GM12878 (cell line): ENCODE data around the gene EIF5. TPM values are rescaled to one million over a fixed set of nuclear protein-coding genes. Genes with fewer than 3 reads are reported as not detected.
A peak's percentile ranks its signal among the peaks of the same experiment; 100 is the strongest.

ENCODE experiments used
- ATAC-seq: fragments of 200-7000 bp; cut with Tn5 transposase; 3 replicates; pipeline ENCODE4 v1.9.1; 2020; ENCODE audit warnings: mild to moderate bottlenecking, moderate library complexity
- BruUV-seq: library from RNA; stranded (reverse); fragments of 400-500 nt; replicated peaks from 2 replicates; lab custom pipeline; 2021; lab: Mats Ljungman, UMichigan
- CTCF ChIA-PET: fragments of 300-600 bp; sonication (Branson Sonifier 250); formaldehyde crosslinking; extraction: SDS; loops from one replicate; lab custom pipeline; 2021; ENCODE audit warnings: inconsistent platforms; lab: Yijun Ruan, JAX
- POLR2A ChIA-PET: fragments of 350-600 bp; formaldehyde crosslinking; extraction: SDS; loops from one replicate; lab custom pipeline; 2021; ENCODE audit warnings: inconsistent platforms; lab: Charles Lee
- RAD21 ChIA-PET: fragments of 300-600 bp; sonication (Branson Sonifier 250); formaldehyde crosslinking; loops from one replicate; lab custom pipeline; 2023; ENCODE audit warnings: antibody characterized with exemption; ENCODE audit not compliant: unreplicated experiment; lab: Charles Lee
- SMC1A ChIA-PET: fragments of 300-600 bp; sonication (Branson Sonifier 250); formaldehyde crosslinking; loops from one replicate; lab custom pipeline; 2023; ENCODE audit not compliant: unreplicated experiment, uncharacterized antibody; lab: Charles Lee
- DNase-seq: peaks from one replicate; pipeline ENCODE4 v3.0.0-alpha.2; 2011; ENCODE audit warnings: low read depth, low spot score
- FAIRE-seq: peaks from 3 replicates; lab custom pipeline; 2011; peaks lifted over from hg19 to GRCh38; lab: Jason Lieb, UNC
- H2AFZ ChIP-seq: 2 replicates; pipeline ENCODE4 v1.6.0; 2011; ENCODE audit warnings: low read depth, low read length, control low read depth; ENCODE audit not compliant: control insufficient read depth
- H3K27ac ChIP-seq: 2 replicates; pipeline ENCODE4 v1.5.1; 2011; ENCODE audit warnings: control low read depth; ENCODE audit not compliant: control insufficient read depth, insufficient read depth
- H3K27me3 ChIP-seq, 2 experiments: replicated peaks in 1 of 2; 2 replicates each; pipeline versions ENCODE4 v1.6.0 to v1.6.1; 2011; ENCODE audit warnings: low read length in 1 of 2; ENCODE audit not compliant: control insufficient read depth in 2 of 2, insufficient read depth in 2 of 2
- H3K36me3 ChIP-seq, 2 experiments: 2 replicates each; pipeline ENCODE4 v1.5.1; 2011; ENCODE audit warnings: low read length in 1 of 2; ENCODE audit not compliant: control insufficient read depth in 2 of 2, insufficient read depth in 2 of 2
- H3K4me1 ChIP-seq: 2 replicates; pipeline ENCODE4 v1.6.1; 2011; ENCODE audit warnings: mild to moderate bottlenecking, low read length, moderate library complexity, mixed read lengths; ENCODE audit not compliant: control insufficient read depth, insufficient read depth
- H3K4me2 ChIP-seq: 2 replicates; pipeline ENCODE4 v1.6.0; 2011; ENCODE audit warnings: control low read depth; ENCODE audit not compliant: control insufficient read depth, insufficient read depth
- H3K4me3 ChIP-seq: fragments of 200-600 bp; sonication (generic); 2 replicates; pipeline ENCODE4 v1.5.1; 2016
- H3K79me2 ChIP-seq: 2 replicates; pipeline ENCODE4 v1.6.0; 2011; ENCODE audit warnings: low read length; ENCODE audit not compliant: control insufficient read depth, insufficient read depth
- H3K9ac ChIP-seq: 2 replicates; pipeline ENCODE4 v1.8.0; 2011; ENCODE audit warnings: low read length, control low read depth, mixed read lengths; ENCODE audit not compliant: control insufficient read depth, insufficient read depth
- H3K9me3 ChIP-seq: replicated peaks from 3 replicates; pipeline ENCODE4 v1.5.1; 2011; ENCODE audit warnings: mild to moderate bottlenecking, low read length; ENCODE audit not compliant: control insufficient read depth, insufficient read depth
- H4K20me1 ChIP-seq: 2 replicates; pipeline ENCODE4 v1.6.0; 2011; ENCODE audit not compliant: control insufficient read depth, insufficient read depth
- ASH2L ChIP-seq: fragments of 300-600, 200-600 bp; sonication (generic); IDR thresholded peaks from 2 replicates; pipeline ENCODE4 v1.6.1; 2017; ENCODE audit warnings: low read depth, mild to moderate bottlenecking, borderline replicate concordance
- FOS ChIP-seq: IDR thresholded peaks from 3 replicates; pipeline ENCODE4 v1.6.1; 2011; ENCODE audit warnings: borderline replicate concordance; ENCODE audit not compliant: insufficient read length; ENCODE audit errors: extremely low read depth
- HDAC2 ChIP-seq: fragments of 200-600 bp; sonication (generic); IDR thresholded peaks from 2 replicates; pipeline ENCODE4 v1.6.1; 2017
- HDGF ChIP-seq: fragments of 450-650 bp; IDR thresholded peaks from 2 replicates; pipeline ENCODE4 v1.6.1; 2016; ENCODE audit warnings: antibody characterized with exemption
- IKZF1 ChIP-seq: fragments of 450-650 bp; conservative IDR thresholded peaks from 2 replicates; pipeline ENCODE4 v1.6.1; 2017; ENCODE audit warnings: antibody characterized with exemption, mild to moderate bottlenecking
- MXI1 ChIP-seq: fragments of 150-350 bp; IDR thresholded peaks from 2 replicates; pipeline ENCODE4 v1.6.1; 2011; ENCODE audit warnings: low read depth, mild to moderate bottlenecking, inconsistent platforms, low read length, improper control_type of control experiment
- RFX5 ChIP-seq: IDR thresholded peaks from 2 replicates; pipeline ENCODE4 v1.6.1; 2011; ENCODE audit warnings: low read depth, low read length, improper control_type of control experiment
- ZNF274 ChIP-seq: IDR thresholded peaks from one replicate; pipeline ENCODE4 v1.8.0; 2011; ENCODE audit not compliant: insufficient read length, insufficient read depth
- ZNF384 ChIP-seq: IDR thresholded peaks from 2 replicates; pipeline ENCODE4 v1.6.1; 2012; ENCODE audit warnings: low read depth, mild to moderate bottlenecking, low read length, improper control_type of control experiment, borderline replicate concordance
- ZZZ3 ChIP-seq: IDR thresholded peaks from 2 replicates; pipeline ENCODE4 v1.6.1; 2011; ENCODE audit warnings: low read depth; ENCODE audit not compliant: control insufficient read depth, insufficient read length
- WGBS: methylation state at CpG from one replicate; pipeline ENCODE4 v1.1.6; 2016; ENCODE audit warnings: low lambda C conversion rate; ENCODE audit not compliant: insufficient replicate concordance, insufficient coverage; ENCODE audit errors: missing lambda C conversion rate; 5-methylcytosine and 5-hydroxymethylcytosine counted together
- in situ Hi-C: fragments of 300-500 bp; cut with MboI; formaldehyde crosslinking; loops from 9 replicates; pipeline ENCODE4 v1.14.3; 2018; ENCODE audit warnings: mixed read lengths
- intact Hi-C: fragments of 100-400 bp; cut with micrococcal nuclease; formaldehyde crosslinking; loops from one replicate; pipeline ENCODE4 v1.14.2; 2022; ENCODE audit not compliant: unreplicated experiment
- polyA plus RNA-seq, 11 experiments: library from polyadenylated mRNA; depleted of rRNA in 4 of 11; unstranded in 6 of 11; stranded (reverse) in 5 of 11; fragments of >200 nt; fragmentation: Nextera tagmentation in 4 of 11; fragmentation: Illumina TruSeq in 1 of 11; extraction: Ambion mirVana in 4 of 11; extraction: Trizol in 1 of 11; gene quantifications; 1 replicate in 1 of 11; 2 replicates in 10 of 11; pipeline versions ENCODE4 v1.2.1 to v1.2.3, GENCODE V29; 2011 to 2016; ENCODE audit warnings: inconsistent platforms in 2 of 11, missing spikeins in 2 of 11, low read depth in 1 of 11
- total RNA-seq, 4 experiments: library from RNA; depleted of rRNA in 3 of 4; stranded (reverse); fragments of >200 nt in 3 of 4; fragmentation: Illumina TruSeq in 1 of 4; extraction: Trizol in 1 of 4; gene quantifications; 2 replicates each; pipeline versions ENCODE4 v1.2.1 to v1.2.3, GENCODE V29; 2013 to 2021
- TF ChIP-seq, protein P1 (sequence below): IDR thresholded peaks from 2 replicates; pipeline ENCODE4 v1.6.1; 2011; ENCODE audit warnings: mild to moderate bottlenecking, low read depth, low read length, moderate library complexity; ENCODE audit not compliant: insufficient replicate concordance
- TF ChIP-seq, protein P2 (sequence below): IDR thresholded peaks from 2 replicates; pipeline ENCODE4 v1.6.1; 2012; ENCODE audit warnings: improper control_type of control experiment, low read depth, low read length; ENCODE audit not compliant: insufficient replicate concordance
- TF ChIP-seq, protein P3 (sequence below): fragments of 450-650 bp; formaldehyde crosslinking; IDR thresholded peaks from 2 replicates; pipeline ENCODE4 v1.5.0; 2022; ENCODE audit warnings: mild to moderate bottlenecking, missing genetic modification characterization

Gene EIF5
- total and polyA plus RNA-seq, 10 of the 15 experiments (the other 5 are each of a cell fraction or from before 2014, with no cell fraction given), result 51.2 to 360 (median 115) TPM

DNA sequence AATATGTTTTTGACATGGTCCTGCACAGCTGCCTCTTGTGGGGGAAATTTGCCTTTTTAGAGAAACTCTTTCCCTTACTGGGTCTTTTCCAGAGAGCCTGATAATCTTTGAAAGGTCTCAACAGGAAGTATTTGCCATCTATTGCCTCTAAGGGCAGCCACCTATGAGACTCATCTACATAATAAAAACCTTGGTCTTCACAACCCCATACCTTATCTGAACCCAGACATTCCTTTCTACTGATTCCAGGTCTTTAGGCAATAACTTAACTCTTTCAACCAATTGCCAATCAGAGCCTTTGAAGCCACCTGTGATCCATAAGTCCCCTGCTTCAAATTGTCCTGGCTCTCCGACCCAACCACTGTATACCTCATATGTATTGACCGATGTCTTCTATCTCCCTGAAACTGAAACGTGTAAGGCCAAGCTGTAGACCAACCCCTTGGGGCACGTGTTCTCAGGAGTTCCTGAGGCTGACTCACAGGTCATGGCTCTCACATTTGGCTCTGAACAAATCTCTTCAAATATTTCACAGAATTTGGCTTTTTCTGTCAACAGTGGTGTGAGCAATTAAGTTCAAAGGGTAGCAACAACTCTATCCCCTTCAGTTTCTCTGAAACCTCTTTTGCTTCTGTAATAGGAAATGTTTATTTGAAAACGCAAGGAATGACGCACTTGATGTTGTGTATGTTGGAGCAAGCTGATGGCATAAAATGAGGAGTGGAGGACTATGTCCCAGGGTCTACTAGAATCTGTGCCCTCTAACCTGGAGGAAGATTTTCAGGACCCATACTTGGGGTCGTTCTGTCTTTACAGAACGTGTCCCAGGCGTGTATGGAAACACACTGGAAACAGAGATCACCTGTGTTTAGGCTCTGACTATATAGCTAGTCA is 49.2 kb upstream of the EIF5 start:
- ChIA-PET POLR2A (no interaction called here), RAD21 (no interaction called here), CTCF (interaction anchor here (1.0 to 3.9 kb wide), 2 partner anchors 143 to 180 kb away, joined by 3 to 17 read pairs; no protein-coding TSS in a partner anchor), SMC1A (no interaction called here)
- H4K20me1 ChIP-seq, result no peaks in the 10 kb centered on the region
- peak; percentile 57; the same call in 2 of the 3 replicates for ATAC-seq
- no peak overlapping the region for H3K27ac ChIP-seq
- H2AFZ ChIP-seq, result no peak overlapping the region
- in situ Hi-C loops, result no loop called here
- BruUV-seq, result no TSS peak
- H3K9me3 ChIP-seq, result no peaks in the 10 kb centered on the region
- no peaks in the 10 kb centered on the region for H3K4me1 ChIP-seq
- no peaks in the 10 kb centered on the region for H3K79me2 ChIP-seq
- H3K4me2 ChIP-seq, result no peak overlapping the region
- intact Hi-C loops, result no loop called here
- WGBS, result 34% methylated on average over 9 of the region's 9 CpGs
- H3K9ac ChIP-seq, result no peak overlapping the region
- peaks cover 0 to 4% of the 10 kb centered on the region in 2 experiments; a peak in 3 of 4 replicates for H3K27me3 ChIP-seq
- H3K4me3 ChIP-seq, result no peak overlapping the region
- H3K36me3 ChIP-seq, result no peaks in the 10 kb centered on the region
- no peak for FAIRE-seq
- no peak for DNase-seq
- no peak for TF ChIP-seq ZZZ3
- no peak for TF ChIP-seq RFX5
- no peak for TF ChIP-seq MXI1
- no peak for TF ChIP-seq HDAC2
- no peak for TF ChIP-seq IKZF1
- no peak for TF ChIP-seq ZNF274
- TF ChIP-seq, protein P1, sequence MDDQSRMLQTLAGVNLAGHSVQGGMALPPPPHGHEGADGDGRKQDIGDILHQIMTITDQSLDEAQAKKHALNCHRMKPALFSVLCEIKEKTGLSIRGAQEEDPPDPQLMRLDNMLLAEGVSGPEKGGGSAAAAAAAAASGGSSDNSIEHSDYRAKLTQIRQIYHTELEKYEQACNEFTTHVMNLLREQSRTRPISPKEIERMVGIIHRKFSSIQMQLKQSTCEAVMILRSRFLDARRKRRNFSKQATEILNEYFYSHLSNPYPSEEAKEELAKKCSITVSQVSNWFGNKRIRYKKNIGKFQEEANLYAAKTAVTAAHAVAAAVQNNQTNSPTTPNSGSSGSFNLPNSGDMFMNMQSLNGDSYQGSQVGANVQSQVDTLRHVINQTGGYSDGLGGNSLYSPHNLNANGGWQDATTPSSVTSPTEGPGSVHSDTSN, result no peak
- TF ChIP-seq FOS, result no peak
- TF ChIP-seq, protein P2, sequence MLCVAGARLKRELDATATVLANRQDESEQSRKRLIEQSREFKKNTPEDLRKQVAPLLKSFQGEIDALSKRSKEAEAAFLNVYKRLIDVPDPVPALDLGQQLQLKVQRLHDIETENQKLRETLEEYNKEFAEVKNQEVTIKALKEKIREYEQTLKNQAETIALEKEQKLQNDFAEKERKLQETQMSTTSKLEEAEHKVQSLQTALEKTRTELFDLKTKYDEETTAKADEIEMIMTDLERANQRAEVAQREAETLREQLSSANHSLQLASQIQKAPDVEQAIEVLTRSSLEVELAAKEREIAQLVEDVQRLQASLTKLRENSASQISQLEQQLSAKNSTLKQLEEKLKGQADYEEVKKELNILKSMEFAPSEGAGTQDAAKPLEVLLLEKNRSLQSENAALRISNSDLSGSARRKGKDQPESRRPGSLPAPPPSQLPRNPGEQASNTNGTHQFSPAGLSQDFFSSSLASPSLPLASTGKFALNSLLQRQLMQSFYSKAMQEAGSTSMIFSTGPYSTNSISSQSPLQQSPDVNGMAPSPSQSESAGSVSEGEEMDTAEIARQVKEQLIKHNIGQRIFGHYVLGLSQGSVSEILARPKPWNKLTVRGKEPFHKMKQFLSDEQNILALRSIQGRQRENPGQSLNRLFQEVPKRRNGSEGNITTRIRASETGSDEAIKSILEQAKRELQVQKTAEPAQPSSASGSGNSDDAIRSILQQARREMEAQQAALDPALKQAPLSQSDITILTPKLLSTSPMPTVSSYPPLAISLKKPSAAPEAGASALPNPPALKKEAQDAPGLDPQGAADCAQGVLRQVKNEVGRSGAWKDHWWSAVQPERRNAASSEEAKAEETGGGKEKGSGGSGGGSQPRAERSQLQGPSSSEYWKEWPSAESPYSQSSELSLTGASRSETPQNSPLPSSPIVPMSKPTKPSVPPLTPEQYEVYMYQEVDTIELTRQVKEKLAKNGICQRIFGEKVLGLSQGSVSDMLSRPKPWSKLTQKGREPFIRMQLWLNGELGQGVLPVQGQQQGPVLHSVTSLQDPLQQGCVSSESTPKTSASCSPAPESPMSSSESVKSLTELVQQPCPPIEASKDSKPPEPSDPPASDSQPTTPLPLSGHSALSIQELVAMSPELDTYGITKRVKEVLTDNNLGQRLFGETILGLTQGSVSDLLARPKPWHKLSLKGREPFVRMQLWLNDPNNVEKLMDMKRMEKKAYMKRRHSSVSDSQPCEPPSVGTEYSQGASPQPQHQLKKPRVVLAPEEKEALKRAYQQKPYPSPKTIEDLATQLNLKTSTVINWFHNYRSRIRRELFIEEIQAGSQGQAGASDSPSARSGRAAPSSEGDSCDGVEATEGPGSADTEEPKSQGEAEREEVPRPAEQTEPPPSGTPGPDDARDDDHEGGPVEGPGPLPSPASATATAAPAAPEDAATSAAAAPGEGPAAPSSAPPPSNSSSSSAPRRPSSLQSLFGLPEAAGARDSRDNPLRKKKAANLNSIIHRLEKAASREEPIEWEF, result no peak
- TF ChIP-seq HDGF, result no peak
- TF ChIP-seq ASH2L, result no peak
- TF ChIP-seq ZNF384, result no peak
- TF ChIP-seq, protein P3, sequence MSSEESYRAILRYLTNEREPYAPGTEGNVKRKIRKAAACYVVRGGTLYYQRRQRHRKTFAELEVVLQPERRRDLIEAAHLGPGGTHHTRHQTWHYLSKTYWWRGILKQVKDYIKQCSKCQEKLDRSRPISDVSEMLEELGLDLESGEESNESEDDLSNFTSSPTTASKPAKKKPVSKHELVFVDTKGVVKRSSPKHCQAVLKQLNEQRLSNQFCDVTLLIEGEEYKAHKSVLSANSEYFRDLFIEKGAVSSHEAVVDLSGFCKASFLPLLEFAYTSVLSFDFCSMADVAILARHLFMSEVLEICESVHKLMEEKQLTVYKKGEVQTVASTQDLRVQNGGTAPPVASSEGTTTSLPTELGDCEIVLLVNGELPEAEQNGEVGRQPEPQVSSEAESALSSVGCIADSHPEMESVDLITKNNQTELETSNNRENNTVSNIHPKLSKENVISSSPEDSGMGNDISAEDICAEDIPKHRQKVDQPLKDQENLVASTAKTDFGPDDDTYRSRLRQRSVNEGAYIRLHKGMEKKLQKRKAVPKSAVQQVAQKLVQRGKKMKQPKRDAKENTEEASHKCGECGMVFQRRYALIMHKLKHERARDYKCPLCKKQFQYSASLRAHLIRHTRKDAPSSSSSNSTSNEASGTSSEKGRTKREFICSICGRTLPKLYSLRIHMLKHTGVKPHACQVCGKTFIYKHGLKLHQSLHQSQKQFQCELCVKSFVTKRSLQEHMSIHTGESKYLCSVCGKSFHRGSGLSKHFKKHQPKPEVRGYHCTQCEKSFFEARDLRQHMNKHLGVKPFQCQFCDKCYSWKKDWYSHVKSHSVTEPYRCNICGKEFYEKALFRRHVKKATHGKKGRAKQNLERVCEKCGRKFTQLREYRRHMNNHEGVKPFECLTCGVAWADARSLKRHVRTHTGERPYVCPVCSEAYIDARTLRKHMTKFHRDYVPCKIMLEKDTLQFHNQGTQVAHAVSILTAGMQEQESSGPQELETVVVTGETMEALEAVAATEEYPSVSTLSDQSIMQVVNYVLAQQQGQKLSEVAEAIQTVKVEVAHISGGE (CRISPR knock-in tag), result no peak
